Pulmonary artery endothelial cell (primary cell): ENCODE data around the gene AGMAT. TPM values are rescaled to one million over a fixed set of nuclear protein-coding genes. Genes with fewer than 3 reads are reported as not detected.
A peak's percentile ranks its signal among the peaks of the same experiment; 100 is the strongest.
"Not testable (repeated sequence)": the region's sequence is repeated elsewhere in the genome, so short reads cannot be mapped to it uniquely, and the experiment has no call there.

Experiments
- DNase-seq: peaks from one replicate; pipeline ENCODE4 v3.0.0-alpha.2; 2011; ENCODE audit warnings: low read depth, low spot score
- total RNA-seq: library from RNA; depleted of rRNA; stranded (reverse); fragments of >200 nt; gene quantifications from 2 replicates; pipeline ENCODE4 v1.2.3, GENCODE V29; 2014

Gene AGMAT
- total RNA-seq, 1 donor from 2014 or later: 1.4 TPM

- no peak for DNase-seq
These were observed 31.7 kb upstream of the AGMAT start for GRCh38 chr1:15616373-15617172.

- no peak for DNase-seq
These were observed 25.3 kb upstream of the AGMAT start for GRCh38 chr1:15610167-15610566.

DNA sequence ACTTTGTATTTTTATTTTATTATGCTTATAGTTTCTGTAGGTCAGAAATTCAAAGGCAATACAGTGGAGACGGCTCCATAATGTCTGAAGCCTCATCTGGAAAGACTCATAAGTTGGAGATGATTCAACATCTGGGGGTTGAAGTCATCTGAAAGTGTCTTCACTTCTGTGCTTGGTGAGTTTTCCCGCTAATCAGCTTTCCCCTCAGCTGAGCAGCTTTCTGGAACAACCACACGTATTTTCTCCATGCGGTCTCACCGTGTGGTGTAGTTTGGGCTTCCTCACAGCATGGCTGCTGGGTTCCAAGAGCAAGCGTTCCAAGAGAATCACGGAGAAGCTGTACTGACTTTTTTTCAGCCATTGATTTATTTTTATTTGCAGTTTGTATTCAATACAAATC is 24.8 kb upstream of the AGMAT start:
- no peak for DNase-seq

DNA sequence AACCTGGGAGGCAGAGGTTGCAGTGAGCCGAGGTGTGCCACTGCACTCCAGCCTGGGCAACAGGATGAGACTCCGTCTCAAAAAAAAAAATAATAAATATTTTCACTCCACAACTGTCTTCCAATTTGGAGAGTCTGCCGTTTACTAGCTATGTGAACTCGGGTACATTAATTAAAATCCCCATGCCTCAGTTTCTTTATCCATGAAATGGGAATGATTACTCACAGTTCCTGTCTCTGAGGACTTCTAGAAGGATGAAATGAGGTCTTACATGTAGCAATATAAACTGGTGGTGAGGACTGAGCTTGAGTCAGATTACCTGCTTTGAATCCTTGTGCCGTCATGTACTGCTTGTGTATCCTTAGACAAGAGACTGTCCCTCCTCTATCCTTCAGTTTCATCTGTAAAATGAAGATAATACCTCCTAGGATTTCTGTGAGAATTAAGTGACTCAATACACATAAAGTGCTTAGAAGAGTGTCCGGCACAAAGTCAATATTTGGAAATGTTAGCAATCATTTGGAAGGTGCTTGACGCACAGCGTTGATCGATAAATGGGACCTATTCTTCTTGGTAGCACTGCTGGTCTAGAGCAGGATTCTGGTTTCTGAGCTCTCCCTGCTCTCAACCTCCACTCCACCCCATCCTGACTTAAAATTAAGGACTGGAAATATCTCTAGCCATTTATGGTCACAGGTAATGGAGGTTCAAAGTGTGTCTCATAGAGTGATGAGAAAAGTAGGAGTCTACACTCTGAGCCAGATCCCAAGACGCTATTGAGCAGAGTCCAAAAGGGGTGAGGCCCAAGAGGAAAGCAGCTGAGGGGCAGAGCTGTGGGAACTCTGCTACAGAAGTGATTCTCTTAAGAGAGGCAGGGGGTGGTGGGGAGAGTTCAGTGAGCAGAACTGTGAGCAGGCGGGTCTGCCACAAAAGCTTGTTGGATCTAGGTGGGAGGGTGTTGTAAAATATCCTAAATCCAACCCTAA is 20.8 kb upstream of the AGMAT start:
- no peak for DNase-seq

DNA sequence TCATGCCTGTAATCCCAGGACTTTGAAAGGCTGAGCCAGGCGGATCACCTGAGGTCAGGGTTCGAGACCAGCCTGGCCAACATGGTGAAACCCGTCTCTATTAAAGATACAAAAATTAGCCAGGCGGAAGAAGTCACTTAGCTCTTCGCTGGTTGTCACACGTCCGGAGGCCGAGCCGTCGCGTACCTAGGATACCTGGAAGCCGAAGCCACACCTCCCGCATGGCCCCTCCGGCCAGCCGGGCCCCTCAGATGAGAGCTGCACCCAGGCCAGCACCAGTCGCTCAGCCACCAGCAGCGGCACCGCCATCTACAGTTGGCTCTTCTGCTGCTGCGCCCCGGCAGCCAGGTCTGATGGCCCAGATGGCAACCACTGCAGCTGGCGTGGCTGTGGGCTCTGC is 19.5 kb upstream of the AGMAT start:
- DNase-seq: not testable (repeated sequence)

GRCh38 chr1:15603966-15604282 is 19.1 kb upstream of the AGMAT start:
- DNase-seq: not testable (repeated sequence)

- peak; percentile 84 for DNase-seq
These were observed 18.5 kb upstream of the AGMAT start for GRCh38 chr1:15603050-15603965.

DNA sequence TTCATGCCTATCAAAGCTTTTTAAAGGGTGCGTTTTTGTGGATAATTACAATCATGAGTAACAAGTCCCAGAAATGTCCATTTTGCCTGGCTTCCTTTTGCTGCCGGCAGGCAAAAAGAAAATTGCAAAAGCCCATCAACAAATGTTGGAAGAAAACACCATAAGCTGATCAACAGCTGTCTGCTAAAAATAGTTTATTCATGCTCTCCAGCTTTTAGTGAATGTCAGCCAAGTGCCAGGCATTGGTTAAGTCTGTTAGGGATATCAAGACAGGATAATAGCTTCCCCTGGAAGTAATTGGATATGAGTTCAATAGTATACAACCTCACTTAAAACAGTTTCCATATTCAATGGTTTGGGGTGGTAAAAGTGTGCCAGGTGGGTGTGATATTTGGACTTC is 13.6 kb upstream of the AGMAT start:
- no peak for DNase-seq

DNA sequence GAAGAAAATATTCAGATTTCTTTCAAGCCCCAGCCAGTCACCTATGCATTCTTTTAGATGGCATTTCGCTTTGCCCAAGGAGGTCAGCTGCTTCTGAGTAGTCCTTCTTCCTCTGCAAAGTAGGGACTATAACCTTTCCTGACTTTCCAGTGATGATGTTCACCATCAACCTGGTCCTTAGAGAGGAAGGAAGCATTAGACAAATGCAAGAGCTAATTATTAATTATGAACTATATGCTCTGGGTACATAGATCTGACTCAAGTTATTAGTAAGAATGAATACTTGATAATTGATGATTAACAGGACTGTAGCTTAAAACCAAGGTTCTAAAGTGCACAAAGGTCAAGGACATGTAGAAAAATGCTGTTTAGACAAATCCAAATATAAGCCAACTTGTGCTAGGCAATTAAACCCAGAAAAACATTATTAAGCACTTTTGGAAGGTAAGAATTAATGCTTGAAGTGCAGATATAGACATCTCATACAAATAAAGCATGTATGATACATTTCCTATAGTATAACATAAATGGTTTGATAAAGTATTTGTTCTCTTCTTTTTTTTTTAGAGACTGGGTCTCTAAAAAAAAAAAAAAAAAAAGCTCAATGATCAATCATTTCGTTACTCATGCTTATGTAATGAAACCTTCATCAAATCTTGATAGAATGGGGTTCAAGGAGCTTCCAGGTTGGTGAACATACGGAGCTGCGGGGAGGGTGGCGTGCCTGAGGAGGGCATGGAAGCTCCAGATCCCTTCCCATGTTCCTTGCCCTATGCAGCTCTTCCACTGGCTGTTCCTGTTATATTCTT is 11.2 kb upstream of the AGMAT start:
- DNase-seq: no peak

GRCh38 chr1:15592285-15592684 is 7.4 kb upstream of the AGMAT start:
- no peak for DNase-seq

DNA sequence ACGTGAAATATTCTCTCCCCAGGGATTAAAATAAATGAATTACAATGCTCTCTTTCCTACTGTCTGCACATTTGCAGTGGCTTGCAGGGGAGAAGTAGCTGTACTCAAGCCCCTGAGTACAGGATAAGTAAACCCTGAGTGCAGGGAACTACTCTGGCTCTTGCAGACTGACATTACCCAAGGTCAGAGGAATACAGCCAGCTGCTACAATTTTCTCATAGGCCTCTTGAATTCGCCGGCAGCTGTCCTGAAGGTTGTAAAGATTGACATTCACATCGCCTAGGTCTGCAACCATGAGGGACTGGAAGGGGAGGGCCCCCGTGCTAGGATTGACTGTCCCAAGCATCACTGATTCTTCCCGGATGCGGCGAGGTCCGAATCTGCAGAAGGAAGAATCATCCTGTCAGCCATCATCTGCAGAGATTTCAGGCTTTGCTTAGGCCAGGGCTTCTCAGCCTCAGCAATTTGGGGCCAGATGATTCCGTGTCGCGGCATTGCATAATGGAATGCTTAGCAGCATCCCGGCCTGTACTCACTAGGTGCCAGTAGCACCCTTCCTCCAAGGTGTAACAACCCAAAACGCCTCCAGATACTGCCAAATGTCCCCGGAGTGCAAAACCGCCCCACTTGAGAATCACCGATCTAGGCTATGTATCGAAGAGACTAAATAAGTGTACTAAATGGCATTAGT is 1.7 kb downstream of the AGMAT start:
- no peak for DNase-seq

- no peak for DNase-seq
These were observed 5.2 kb downstream of the AGMAT start for GRCh38 chr1:15579683-15580047.

- DNase-seq: no peak
These were observed 5.7 kb downstream of the AGMAT start for GRCh38 chr1:15578921-15579682.

DNA sequence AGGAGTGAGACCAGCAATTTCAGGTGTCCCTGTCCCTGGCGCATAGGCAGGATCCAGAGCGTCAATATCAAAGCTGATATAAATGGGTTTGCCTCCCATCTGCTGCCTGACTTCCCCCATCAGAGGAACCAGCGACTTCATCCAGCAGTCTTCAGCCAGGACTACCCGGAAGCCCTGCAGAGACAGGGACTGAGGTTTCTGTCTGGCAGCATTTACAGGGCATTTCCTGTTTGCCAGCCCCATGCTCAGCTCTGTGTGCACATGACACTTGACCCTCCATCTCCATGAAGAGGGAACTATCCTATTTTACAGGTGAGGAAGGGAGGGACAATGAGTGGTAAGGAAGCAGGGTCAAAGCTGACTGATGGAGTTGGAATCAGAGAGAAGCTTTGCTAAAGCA is 7.2 kb downstream of the AGMAT start:
- no peak for DNase-seq

DNA sequence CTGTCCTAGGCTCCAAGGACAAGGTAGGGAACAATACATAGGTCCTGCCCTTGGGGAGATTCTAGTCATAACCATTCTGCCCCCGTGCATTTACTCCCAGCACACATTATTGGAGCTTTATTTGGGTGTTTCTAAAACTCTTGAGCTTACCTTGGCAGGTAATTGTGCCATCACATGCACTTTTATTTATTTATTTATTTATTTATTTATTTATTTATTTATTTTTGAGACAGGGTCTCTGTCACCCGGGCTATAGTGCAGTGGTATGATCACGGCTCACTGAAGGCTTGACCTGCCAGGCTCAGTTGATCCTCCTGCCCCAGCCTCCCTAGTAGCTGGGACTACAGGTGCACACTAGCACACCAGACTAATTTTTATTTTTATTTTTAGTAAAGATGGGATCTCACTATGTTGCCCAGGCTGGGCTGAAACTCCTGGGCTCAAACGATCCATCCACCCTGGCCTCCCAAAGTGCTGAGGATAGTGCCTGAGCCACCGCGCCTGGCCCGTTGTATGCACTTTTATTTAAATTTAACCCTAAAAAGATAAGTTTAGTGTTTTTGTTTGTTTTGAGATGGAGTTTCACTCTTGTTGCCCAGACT is 9.2 kb downstream of the AGMAT start:
- no peak for DNase-seq

- no peak for DNase-seq
These were observed 10.1 kb downstream of the AGMAT start for GRCh38 chr1:15574741-15575140.

GRCh38 chr1:15573477-15573876 is 11.4 kb downstream of the AGMAT start:
- DNase-seq: no peak

- no peak for DNase-seq
These were observed 13.6 kb downstream of the AGMAT start for GRCh38 chr1:15571266-15571665.

DNA sequence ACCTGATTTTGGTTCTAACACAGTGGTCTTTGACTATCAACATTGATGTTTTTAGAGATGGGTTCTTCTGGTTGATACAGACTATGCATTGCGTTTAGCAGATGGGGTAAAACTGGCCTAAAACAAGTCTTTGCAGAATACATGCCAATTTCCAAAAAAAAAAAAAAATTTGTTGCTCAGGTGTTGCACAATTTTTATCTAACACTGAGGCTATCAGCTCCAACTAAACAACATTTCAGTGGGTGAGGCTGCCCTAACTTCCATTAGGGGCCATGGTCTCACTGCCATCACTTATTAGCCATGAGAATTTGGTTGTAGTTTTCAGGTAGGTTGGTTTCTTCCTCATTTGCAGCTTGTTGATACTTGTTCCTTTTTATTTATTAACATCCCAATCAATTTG is 14.0 kb downstream of the AGMAT start:
- DNase-seq: no peak
